MV-4-11 (cell line): ENCODE measurements around the gene RAP1GAP.

Experiments used
- DNase-seq: peaks from one replicate; lab custom pipeline; 2025; lab: John Stamatoyannopoulos, UW

The RAP1GAP gene

GRCh38 chr1:21625390-21626190 lies 43.6 kb downstream of the RAP1GAP start:
- DNase-seq, result no peak

GRCh38 chr1:21624571-21625389 lies 44.4 kb downstream of the RAP1GAP start:
- DNase-seq, result no peak

GRCh38 chr1:21623410-21623961 lies 45.7 kb downstream of the RAP1GAP start:
- no peak for DNase-seq

- no peak for DNase-seq
Observed at GRCh38 chr1:21622466-21623315, 46.5 kb downstream of the RAP1GAP start.

GRCh38 chr1:21621761-21622436 lies 47.3 kb downstream of the RAP1GAP start:
- DNase-seq, result no peak

- DNase-seq, result no peak
Observed at GRCh38 chr1:21621051-21621450, 48.1 kb downstream of the RAP1GAP start.

GRCh38 chr1:21620496-21620895 lies 48.7 kb downstream of the RAP1GAP start:
- DNase-seq, result no peak

- no peak for DNase-seq
Observed at GRCh38 chr1:21620011-21620410, 49.1 kb downstream of the RAP1GAP start.

GRCh38 chr1:21619375-21619947 lies 49.7 kb downstream of the RAP1GAP start:
- DNase-seq, result no peak

GRCh38 chr1:21618561-21619374 lies 50.4 kb downstream of the RAP1GAP start:
- DNase-seq, result no peak

- DNase-seq, result no peak
Observed at GRCh38 chr1:21618059-21618458, 51.1 kb downstream of the RAP1GAP start.

- no peak for DNase-seq
Observed at GRCh38 chr1:21617126-21617738, 51.9 kb downstream of the RAP1GAP start.

- peak; percentile 53 for DNase-seq
Observed at GRCh38 chr1:21616372-21616771, 52.8 kb downstream of the RAP1GAP start.

GRCh38 chr1:21614419-21615115 lies 54.6 kb downstream of the RAP1GAP start:
- DNase-seq, result no peak

- no peak for DNase-seq
Observed at GRCh38 chr1:21613072-21613867, 55.9 kb downstream of the RAP1GAP start.

- DNase-seq, result no peak
Observed at GRCh38 chr1:21612057-21612456, 57.1 kb downstream of the RAP1GAP start.

- DNase-seq, result no peak
Observed at GRCh38 chr1:21610989-21611785, 58.0 kb downstream of the RAP1GAP start.
